ENCODE measurements around the gene SGF29.

GRCh38 chr16:28537964-28538732 is 15.6 kb upstream of the SGF29 start:
- TF ChIP-seq, protein P1, sequence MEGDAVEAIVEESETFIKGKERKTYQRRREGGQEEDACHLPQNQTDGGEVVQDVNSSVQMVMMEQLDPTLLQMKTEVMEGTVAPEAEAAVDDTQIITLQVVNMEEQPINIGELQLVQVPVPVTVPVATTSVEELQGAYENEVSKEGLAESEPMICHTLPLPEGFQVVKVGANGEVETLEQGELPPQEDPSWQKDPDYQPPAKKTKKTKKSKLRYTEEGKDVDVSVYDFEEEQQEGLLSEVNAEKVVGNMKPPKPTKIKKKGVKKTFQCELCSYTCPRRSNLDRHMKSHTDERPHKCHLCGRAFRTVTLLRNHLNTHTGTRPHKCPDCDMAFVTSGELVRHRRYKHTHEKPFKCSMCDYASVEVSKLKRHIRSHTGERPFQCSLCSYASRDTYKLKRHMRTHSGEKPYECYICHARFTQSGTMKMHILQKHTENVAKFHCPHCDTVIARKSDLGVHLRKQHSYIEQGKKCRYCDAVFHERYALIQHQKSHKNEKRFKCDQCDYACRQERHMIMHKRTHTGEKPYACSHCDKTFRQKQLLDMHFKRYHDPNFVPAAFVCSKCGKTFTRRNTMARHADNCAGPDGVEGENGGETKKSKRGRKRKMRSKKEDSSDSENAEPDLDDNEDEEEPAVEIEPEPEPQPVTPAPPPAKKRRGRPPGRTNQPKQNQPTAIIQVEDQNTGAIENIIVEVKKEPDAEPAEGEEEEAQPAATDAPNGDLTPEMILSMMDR (IDR thresholded peaks at IDR 0.05; ENCODE audit: low read length), result no peak
- TF ChIP-seq EZH2 (IDR thresholded peaks at IDR 0.05; ENCODE audit: borderline replicate concordance, low read length), result no peak

All from OCI-LY1 (cell line).